Endothelial cell of umbilical vein (primary cell): ENCODE results near the gene VAV3. TPM values are rescaled to one million over a fixed set of nuclear protein-coding genes. Genes with fewer than 3 reads are reported as not detected.

Source experiments
- BruUV-seq: library from RNA; stranded (reverse); fragments of 400-500 nt; replicated peaks from 2 replicates; lab custom pipeline; 2021; lab: Mats Ljungman, UMichigan
- CTCF ChIA-PET: fragments of 300-600, 350-600 bp; sonication (Branson Sonifier 250); formaldehyde crosslinking; loops from one replicate; lab custom pipeline; 2021; ENCODE audit warnings: antibody characterized with exemption, inconsistent platforms; lab: Charles Lee
- POLR2A ChIA-PET: fragments of 300-600, 350-600 bp; sonication (Branson Sonifier 250); formaldehyde crosslinking; loops from one replicate; lab custom pipeline; 2021; ENCODE audit warnings: antibody characterized with exemption, inconsistent platforms; lab: Charles Lee
- DNase-seq: peaks from one replicate; pipeline ENCODE4 v3.0.0-alpha.2; 2011; ENCODE audit warnings: low read depth, low spot score
- FAIRE-seq: peaks from 2 replicates; lab custom pipeline; 2011; peaks lifted over from hg19 to GRCh38; lab: Jason Lieb, UNC
- H2AFZ ChIP-seq: 2 replicates; pipeline ENCODE4 v1.6.0; 2012; ENCODE audit warnings: low read depth, low read length, control low read depth, inconsistent platforms
- H3K27ac ChIP-seq: 2 replicates; pipeline ENCODE4 v1.5.1; 2011; ENCODE audit warnings: low read depth, mild to moderate bottlenecking, control low read depth, low read length, moderate library complexity; ENCODE audit not compliant: insufficient read depth
- H3K27me3 ChIP-seq, 2 experiments: 2 replicates each; pipeline versions ENCODE4 v1.6.0 to v1.6.1; 2011; ENCODE audit warnings: low read length in 2 of 2, mixed read lengths in 1 of 2; ENCODE audit not compliant: control insufficient read depth in 2 of 2, insufficient read depth in 2 of 2
- H3K36me3 ChIP-seq, 2 experiments: 2 replicates in 1 of 2; 3 replicates in 1 of 2; pipeline ENCODE4 v1.5.1; 2011; ENCODE audit warnings: low read length in 2 of 2, mild to moderate bottlenecking in 1 of 2, moderate library complexity in 1 of 2; ENCODE audit not compliant: control insufficient read depth in 2 of 2, insufficient read depth in 2 of 2; ENCODE audit errors: extremely low read depth in 1 of 2
- H3K4me1 ChIP-seq: 3 replicates; pipeline ENCODE4 v1.5.1; 2011; ENCODE audit warnings: mild to moderate bottlenecking, low read length; ENCODE audit not compliant: control insufficient read depth, insufficient read depth; ENCODE audit errors: extremely low read depth
- H3K4me2 ChIP-seq: 2 replicates; pipeline ENCODE4 v1.6.1; 2011; ENCODE audit warnings: low read length, control low read depth, mixed read lengths; ENCODE audit not compliant: insufficient read depth
- H3K4me3 ChIP-seq, 3 experiments: fragments of 200-600 bp in 1 of 3; sonication (generic), shearing (Covaris generic) in 1 of 3; replicated peaks in 1 of 3; 2 replicates each; pipeline ENCODE4 v1.5.1; 2011 to 2016; ENCODE audit warnings: control low read depth in 3 of 3, low read length in 3 of 3, mild to moderate bottlenecking in 2 of 3, inconsistent platforms in 1 of 3, low read depth in 1 of 3, moderate library complexity in 1 of 3; ENCODE audit not compliant: insufficient read depth in 1 of 3
- H3K79me2 ChIP-seq: 2 replicates; pipeline ENCODE4 v1.6.0; 2012; ENCODE audit warnings: low read length, inconsistent platforms; ENCODE audit not compliant: control insufficient read depth, insufficient read depth
- H3K9ac ChIP-seq: replicated peaks from 2 replicates; pipeline ENCODE3; 2011; ENCODE audit warnings: low read length, control low read depth; ENCODE audit not compliant: insufficient read depth; ENCODE audit errors: extremely low read depth
- H3K9me1 ChIP-seq: replicated peaks from 3 replicates; pipeline ENCODE4 v1.6.0; 2011; ENCODE audit warnings: mild to moderate bottlenecking, low read length; ENCODE audit not compliant: control insufficient read depth, insufficient read depth; ENCODE audit errors: extremely low read depth
- H3K9me3 ChIP-seq: replicated peaks from 2 replicates; pipeline ENCODE4 v1.5.1; 2012; ENCODE audit warnings: low read length, inconsistent platforms; ENCODE audit not compliant: control insufficient read depth, insufficient read depth
- H4K20me1 ChIP-seq: replicated peaks from 2 replicates; pipeline ENCODE3; 2011; ENCODE audit warnings: mild to moderate bottlenecking, low read length; ENCODE audit not compliant: control insufficient read depth, insufficient read depth; ENCODE audit errors: extremely low read depth
- CTCF ChIP-seq, 2 donors: IDR thresholded peaks; 1 replicate in 1 of 2; 2 replicates in 1 of 2; pipeline ENCODE4 v1.5.1; 2011; ENCODE audit warnings: low read length in 2 of 2, mild to moderate bottlenecking in 2 of 2, moderate library complexity in 2 of 2, control low read depth in 1 of 2, inconsistent platforms in 1 of 2, low read depth in 1 of 2; ENCODE audit not compliant: insufficient read depth in 1 of 2; ENCODE audit errors: extremely low read depth in 1 of 2
- EZH2 ChIP-seq: IDR thresholded peaks from 2 replicates; pipeline ENCODE4 v1.6.1; 2012; ENCODE audit warnings: borderline replicate concordance, low read depth, mild to moderate bottlenecking, moderate library complexity, low read length, inconsistent platforms; ENCODE audit not compliant: severe bottlenecking
- FOS ChIP-seq: IDR thresholded peaks from 2 replicates; pipeline ENCODE4 v1.6.1; 2011; ENCODE audit warnings: mild to moderate bottlenecking, low read length, moderate library complexity, borderline replicate concordance; ENCODE audit not compliant: insufficient read depth
- GATA2 ChIP-seq: IDR thresholded peaks from 2 replicates; pipeline ENCODE4 v1.7.0; 2011; ENCODE audit warnings: low read depth, mild to moderate bottlenecking, moderate library complexity, mixed read lengths, low read length; ENCODE audit not compliant: insufficient read length, insufficient read depth
- JUN ChIP-seq: IDR thresholded peaks from 2 replicates; pipeline ENCODE4 v1.6.1; 2011; ENCODE audit warnings: borderline replicate concordance, low read depth; ENCODE audit not compliant: insufficient read length, insufficient read depth
- MYC ChIP-seq: IDR thresholded peaks from one replicate; pipeline ENCODE4 v1.6.1; 2011; ENCODE audit warnings: mild to moderate bottlenecking, low read depth, low read length
- POLR2A ChIP-seq: IDR thresholded peaks from 2 replicates; pipeline ENCODE4 v1.6.1; 2012; ENCODE audit warnings: low read depth, mild to moderate bottlenecking, control low read depth, low read length
- POLR2AphosphoS5 ChIP-seq: IDR thresholded peaks from 2 replicates; pipeline ENCODE4 v1.6.1; 2012; ENCODE audit warnings: low read depth, mild to moderate bottlenecking, control low read depth, low read length, moderate library complexity; ENCODE audit not compliant: insufficient read depth
- dilution Hi-C: fragments of 300-500 bp; cut with MboI; formaldehyde crosslinking; loops from one replicate; pipeline ENCODE4 v1.15.0; 2019; ENCODE audit warnings: low sequenced_read_pairs; ENCODE audit not compliant: extremely low pct_ligation_motif_present
- intact Hi-C: fragments of 100-400 bp; cut with micrococcal nuclease; formaldehyde crosslinking; loops from one replicate; pipeline ENCODE4 v1.10.0; 2022
- polyA plus RNA-seq, 4 experiments: library from polyadenylated mRNA; depleted of rRNA in 3 of 4; stranded (reverse) in 3 of 4; unstranded in 1 of 4; fragments of >200 nt; gene quantifications; 2 replicates each; pipeline versions ENCODE4 v1.2.1 to v1.2.3, GENCODE V29; 2011 to 2012; ENCODE audit warnings: missing spikeins in 1 of 4
- total RNA-seq: library from RNA; stranded (reverse); gene quantifications from 2 replicates; pipeline ENCODE4 v1.2.3, GENCODE V29; 2021
- TF ChIP-seq, protein P1 (sequence below): IDR thresholded peaks from 2 replicates; pipeline ENCODE4 v1.6.1; 2011; ENCODE audit not compliant: insufficient read depth, insufficient read length

VAV3 gene
- total and polyA plus RNA-seq, 2 donors (not counting 3 experiments of a cell fraction or from before 2014, with no cell fraction given): 0.18 to 1.5 TPM

- H3K79me2 ChIP-seq: no peaks in the 10 kb centered on the region
- TF ChIP-seq, protein P1, sequence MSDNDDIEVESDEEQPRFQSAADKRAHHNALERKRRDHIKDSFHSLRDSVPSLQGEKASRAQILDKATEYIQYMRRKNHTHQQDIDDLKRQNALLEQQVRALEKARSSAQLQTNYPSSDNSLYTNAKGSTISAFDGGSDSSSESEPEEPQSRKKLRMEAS: no peak
- TF ChIP-seq CTCF (IDR thresholded peaks at IDR 0.05; ENCODE audit: extremely low read depth in 1 of 2, insufficient read depth in 1 of 2, low read depth in 1 of 2, low read length in 2 of 2) (no peak), GATA2 (no peak), MYC (no peak), EZH2 (no peak), POLR2A (no peak), JUN (no peak), FOS (no peak), POLR2AphosphoS5 (no peak)
- no peak overlapping the region for H3K4me3 ChIP-seq
- peaks cover 22 to 26% of the 10 kb centered on the region in 2 experiments for H3K27me3 ChIP-seq
- POLR2A ChIA-PET: no interaction called here
- no peak for DNase-seq
- no peak overlapping the region for H3K27ac ChIP-seq
- peaks cover 16% of the 10 kb centered on the region for H3K4me1 ChIP-seq
- no peaks in the 10 kb centered on the region for H3K9me1 ChIP-seq
- dilution Hi-C loops (no loop called here), intact Hi-C loops (loop anchor here (10.0 kb wide), 1 partner anchor 142 kb away; no protein-coding TSS in a partner anchor)
- H3K9me3 ChIP-seq: no peaks in the 10 kb centered on the region
- no peak overlapping the region for H3K9ac ChIP-seq
- no peaks in the 10 kb centered on the region for H4K20me1 ChIP-seq
- peak overlapping the region; percentile 27 for H3K4me2 ChIP-seq
- H3K36me3 ChIP-seq: no peaks in the 10 kb centered on the region
- FAIRE-seq: peak; percentile 28
- BruUV-seq: no TSS peak
- CTCF ChIA-PET: interaction anchor here (1.9 kb wide), 1 partner anchor 184 kb away, joined by 7 read pairs; no protein-coding TSS in a partner anchor
- H2AFZ ChIP-seq: no peak overlapping the region
Measured at GRCh38 chr1:107966550-107966949, 1.6 kb upstream of the VAV3 start.
